Tibial artery (tissue), 4 donors: ENCODE results near the gene MRGPRX2.

Source experiments
- DNase-seq, 2 donors: peaks; one replicate each; pipeline ENCODE4 v3.0.0-alpha.2; 2019
- H3K27ac ChIP-seq, 2 donors: fragments of 200-600 bp; sonication (generic) in 1 of 2; 1 replicate in 1 of 2; 2 replicates in 1 of 2; pipeline ENCODE4 v1.5.1; 2018 to 2019; ENCODE audit warnings: mild to moderate bottlenecking in 1 of 2
- H3K27me3 ChIP-seq, 2 donors: fragments of 200-600 bp; sonication (generic) in 1 of 2; one replicate each; pipeline versions ENCODE4 v1.5.1 to v1.6.0; 2016 to 2019
- H3K36me3 ChIP-seq, 3 donors: fragments of 200-600 bp; sonication (generic) in 2 of 3; one replicate each; pipeline ENCODE4 v1.5.1; 2016 to 2019; ENCODE audit warnings: mild to moderate bottlenecking in 2 of 3
- H3K4me1 ChIP-seq, 4 donors: fragments of 200-600 bp; sonication (generic) in 2 of 4; 1 replicate in 3 of 4; 2 replicates in 1 of 4; pipeline ENCODE4 v1.5.1; 2016 to 2019
- H3K4me3 ChIP-seq, 2 donors: fragments of 200-600 bp; sonication (generic) in 1 of 2; 1 replicate in 1 of 2; 2 replicates in 1 of 2; pipeline ENCODE4 v1.5.1; 2018 to 2019; ENCODE audit warnings: mild to moderate bottlenecking in 2 of 2
- H3K9me3 ChIP-seq, 3 donors: fragments of 200-600 bp; sonication (generic) in 1 of 3; one replicate each; pipeline ENCODE4 v1.5.1; 2016 to 2019
- CTCF ChIP-seq, 2 experiments: fragments of 200-600 bp in 1 of 2; fragments of 450-650 bp in 1 of 2; IDR thresholded peaks; one replicate each; pipeline ENCODE4 v1.5.1; 2017 to 2019; ENCODE audit warnings: antibody characterized with exemption in 2 of 2, mild to moderate bottlenecking in 1 of 2, moderate library complexity in 1 of 2
- intact Hi-C: fragments of 100-400 bp; cut with DNase I; formaldehyde crosslinking; loops from one replicate; pipeline ENCODE4 v1.15.0; 2023; ENCODE audit warnings: low total_unique reads

MRGPRX2 gene

GRCh38 chr11:19059833-19060232 is 684 bp downstream of the MRGPRX2 start:
- TF ChIP-seq CTCF (IDR thresholded peaks at IDR 0.05), result no peak
- Histone ChIP-seq H3K4me3 (no peak overlapping the region), H3K27ac (no peak overlapping the region), H3K36me3 (no peaks in the 10 kb centered on the region), H3K4me1 (no peaks in the 10 kb centered on the region), H3K27me3 (no peaks in the 10 kb centered on the region), H3K9me3 (no peaks in the 10 kb centered on the region)
- intact Hi-C loops, result no loop called here
- DNase-seq, result no peak

DNA sequence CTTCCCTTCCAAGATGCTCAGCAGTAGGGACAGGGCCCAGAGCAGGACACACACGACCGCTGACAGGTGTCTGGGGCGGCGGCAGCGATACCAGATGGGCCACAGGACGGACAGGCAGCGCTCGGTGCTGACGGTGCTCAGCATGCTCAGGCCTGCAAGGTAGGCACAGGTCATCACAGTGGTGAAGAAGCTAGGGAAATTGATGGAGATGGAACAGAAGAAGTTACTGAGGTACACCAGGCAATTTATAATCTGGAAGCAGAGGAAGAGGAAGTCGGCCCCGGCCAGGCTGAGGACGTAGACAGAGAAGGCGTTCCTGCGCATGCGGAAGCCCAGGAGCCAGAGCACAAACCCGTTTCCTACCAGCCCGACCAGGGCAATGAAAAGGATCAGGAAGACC is 4.6 kb downstream of the MRGPRX2 start:
- Histone ChIP-seq H3K27me3 (no peaks in the 10 kb centered on the region), H3K4me3 (no peak overlapping the region), H3K36me3 (no peaks in the 10 kb centered on the region), H3K27ac (no peak overlapping the region), H3K4me1 (no peaks in the 10 kb centered on the region), H3K9me3 (peaks cover 0 to 4% (median 3%) of the 10 kb centered on the region in 3 donors)
- intact Hi-C loops, result no loop called here
- TF ChIP-seq CTCF (IDR thresholded peaks at IDR 0.05), result no peak
- DNase-seq, result no peak

GRCh38 chr11:19055016-19055415 is 5.5 kb downstream of the MRGPRX2 start:
- Histone ChIP-seq H3K27me3 (no peaks in the 10 kb centered on the region), H3K36me3 (no peaks in the 10 kb centered on the region), H3K9me3 (peaks cover 0 to 4% (median 3%) of the 10 kb centered on the region in 3 donors), H3K4me1 (no peaks in the 10 kb centered on the region), H3K4me3 (no peak overlapping the region), H3K27ac (no peak overlapping the region)
- intact Hi-C loops, result no loop called here
- no peak for TF ChIP-seq CTCF (IDR thresholded peaks at IDR 0.05)
- DNase-seq, result no peak

- TF ChIP-seq CTCF (IDR thresholded peaks at IDR 0.05), result no peak
- no peak for DNase-seq
- intact Hi-C loops, result no loop called here
Observed at GRCh38 chr11:19053909-19054308, 6.6 kb downstream of the MRGPRX2 start.

GRCh38 chr11:19050281-19050680 is 10.2 kb downstream of the MRGPRX2 start:
- H3K9me3 ChIP-seq, result peaks cover 0 to 4% (median 3%) of the 10 kb centered on the region in 3 donors
- no peak overlapping the region for H3K27ac ChIP-seq
- H3K4me1 ChIP-seq, result no peaks in the 10 kb centered on the region
- no peak overlapping the region for H3K4me3 ChIP-seq
- no peaks in the 10 kb centered on the region for H3K36me3 ChIP-seq
- intact Hi-C loops, result no loop called here
- DNase-seq, result no peak
- no peak for TF ChIP-seq CTCF (IDR thresholded peaks at IDR 0.05)
- no peaks in the 10 kb centered on the region for H3K27me3 ChIP-seq

More at GRCh38 chr11:19053909-19054308, 6.6 kb downstream of the MRGPRX2 start:
- Histone ChIP-seq H3K9me3 (peaks cover 0 to 4% (median 3%) of the 10 kb centered on the region in 3 donors), H3K4me1 (no peaks in the 10 kb centered on the region), H3K36me3 (no peaks in the 10 kb centered on the region), H3K4me3 (no peak overlapping the region), H3K27me3 (no peaks in the 10 kb centered on the region), H3K27ac (no peak overlapping the region)

- no peak for DNase-seq
- H3K9me3 ChIP-seq, result peaks cover 0 to 10% (median 3%) of the 10 kb centered on the region in 3 donors
- TF ChIP-seq CTCF (IDR thresholded peaks at IDR 0.05), result no peak
- no peaks in the 10 kb centered on the region for H3K4me1 ChIP-seq
- intact Hi-C loops, result no loop called here
- H3K4me3 ChIP-seq, result no peak overlapping the region
- H3K27me3 ChIP-seq, result no peaks in the 10 kb centered on the region
- H3K36me3 ChIP-seq, result no peaks in the 10 kb centered on the region
- H3K27ac ChIP-seq, result no peak overlapping the region
Observed at GRCh38 chr11:19049351-19049750, 11.2 kb downstream of the MRGPRX2 start.
